Neural crest cell (in vitro differentiated cells): Measurements from ENCODE around the gene ZCCHC9. TPM values are rescaled to one million over a fixed set of nuclear protein-coding genes. Genes with fewer than 3 reads are reported as not detected.

Experiments
- DNase-seq: peaks from one replicate; pipeline ENCODE4 v3.0.0; 2021; ENCODE audit warnings: low read depth, mixed read lengths, low spot score
- H3K27ac Mint-ChIP-seq: one replicate; pipeline ENCODE4 v1.8.0; 2021; ENCODE audit warnings: mild to moderate bottlenecking, mixed read lengths; ENCODE audit not compliant: unreplicated experiment
- H3K27me3 Mint-ChIP-seq: 2 replicates; pipeline ENCODE4 v1.8.0; 2021; ENCODE audit warnings: low read depth, mild to moderate bottlenecking, mixed read lengths
- H3K36me3 Mint-ChIP-seq: 2 replicates; pipeline ENCODE4 v1.8.0; 2021; ENCODE audit warnings: low read depth, mild to moderate bottlenecking, mixed read lengths
- H3K4me1 Mint-ChIP-seq: 2 replicates; pipeline ENCODE4 v1.8.0; 2021; ENCODE audit warnings: mixed read lengths
- H3K4me3 Mint-ChIP-seq: one replicate; pipeline ENCODE4 v1.8.0; 2021; ENCODE audit warnings: mild to moderate bottlenecking, mixed read lengths
- H3K9me3 Mint-ChIP-seq: 2 replicates; pipeline ENCODE4 v1.8.0; 2021; ENCODE audit warnings: mixed read lengths
- CTCF ChIP-seq: fragments of 200-600 bp; sonication (generic); conservative IDR thresholded peaks from 2 replicates; pipeline ENCODE4 v1.5.0; 2021; ENCODE audit warnings: antibody characterized with exemption, mild to moderate bottlenecking
- total RNA-seq: library from RNA; stranded (reverse); gene quantifications from 2 replicates; pipeline ENCODE4 v1.2.1, GENCODE V29; 2021

Gene ZCCHC9
- total RNA-seq, 1 donor from 2014 or later: 31.3 TPM

- TF ChIP-seq CTCF: no peak
- no peak for DNase-seq
- no peak overlapping the region for H3K27ac Mint-ChIP-seq
- no peaks in the 10 kb centered on the region for H3K27me3 Mint-ChIP-seq
- H3K36me3 Mint-ChIP-seq: no peaks in the 10 kb centered on the region
- no peak overlapping the region for H3K4me3 Mint-ChIP-seq
- peaks cover 11% of the 10 kb centered on the region for H3K4me1 Mint-ChIP-seq
- H3K9me3 Mint-ChIP-seq: no peaks in the 10 kb centered on the region
Observed at GRCh38 chr5:81355291-81356251, 54.2 kb downstream of the ZCCHC9 start.

GRCh38 chr5:81359108-81359507 lies 57.7 kb downstream of the ZCCHC9 start:
- Mint-ChIP-seq H3K4me3 (no peak overlapping the region), H3K36me3 (no peaks in the 10 kb centered on the region), H3K9me3 (no peaks in the 10 kb centered on the region), H3K27me3 (no peaks in the 10 kb centered on the region), H3K27ac (no peak overlapping the region), H3K4me1 (peaks cover 11% of the 10 kb centered on the region)
- TF ChIP-seq CTCF: no peak
- no peak for DNase-seq

- Mint-ChIP-seq H3K36me3 (no peaks in the 10 kb centered on the region), H3K4me3 (no peak overlapping the region), H3K27me3 (no peaks in the 10 kb centered on the region), H3K4me1 (peaks cover 11% of the 10 kb centered on the region), H3K9me3 (no peaks in the 10 kb centered on the region), H3K27ac (no peak overlapping the region)
- DNase-seq: no peak
- TF ChIP-seq CTCF: no peak
Observed at GRCh38 chr5:81359881-81360280, 58.5 kb downstream of the ZCCHC9 start.

GRCh38 chr5:81360640-81361039 lies 59.3 kb downstream of the ZCCHC9 start:
- no peaks in the 10 kb centered on the region for H3K36me3 Mint-ChIP-seq
- H3K4me1 Mint-ChIP-seq: peaks cover 11% of the 10 kb centered on the region
- H3K9me3 Mint-ChIP-seq: no peaks in the 10 kb centered on the region
- no peak overlapping the region for H3K27ac Mint-ChIP-seq
- no peaks in the 10 kb centered on the region for H3K27me3 Mint-ChIP-seq
- H3K4me3 Mint-ChIP-seq: no peak overlapping the region
- no peak for DNase-seq
- no peak for TF ChIP-seq CTCF

GRCh38 chr5:81361600-81361999 lies 60.2 kb downstream of the ZCCHC9 start:
- DNase-seq: no peak
- Mint-ChIP-seq H3K27ac (no peak overlapping the region), H3K4me3 (no peak overlapping the region), H3K4me1 (peaks cover 18% of the 10 kb centered on the region), H3K9me3 (no peaks in the 10 kb centered on the region), H3K36me3 (no peaks in the 10 kb centered on the region), H3K27me3 (no peaks in the 10 kb centered on the region)
- no peak for TF ChIP-seq CTCF

Other genes starting within 250 kb of the ZCCHC9 start
- 0.86 TPM in 1 of 2 replicates, not detected in the other for gene CKMT2, start 68.3 kb upstream of the ZCCHC9 start, total RNA-seq
- gene ACOT12, start 92.5 kb downstream of the ZCCHC9 start, total RNA-seq: not detected in 2 replicates